IPS-20b (cell line): ENCODE results near the gene PTPRN2.

Experiments used
- H3K27ac ChIP-seq: one replicate; pipeline ENCODE4 v1.5.1; 2013; ENCODE audit warnings: low read length
- H3K27me3 ChIP-seq: 2 replicates; pipeline ENCODE4 v1.6.1; 2013; ENCODE audit warnings: mild to moderate bottlenecking, low read length, inconsistent platforms; ENCODE audit not compliant: insufficient read depth
- H3K36me3 ChIP-seq: 2 replicates; pipeline ENCODE4 v1.6.1; 2013; ENCODE audit warnings: low read depth, mild to moderate bottlenecking, inconsistent platforms, low read length, moderate library complexity; ENCODE audit not compliant: insufficient read depth
- H3K4me1 ChIP-seq: 2 replicates; pipeline ENCODE4 v1.6.1; 2013; ENCODE audit warnings: mild to moderate bottlenecking, control low read depth, inconsistent platforms, low read length, moderate library complexity; ENCODE audit not compliant: insufficient read depth
- H3K4me3 ChIP-seq: 2 replicates; pipeline ENCODE4 v1.5.1; 2013; ENCODE audit warnings: mild to moderate bottlenecking, low read length, inconsistent platforms
- H3K9ac ChIP-seq: 2 replicates; pipeline ENCODE4 v1.6.1; 2013; ENCODE audit warnings: low read depth, mild to moderate bottlenecking, inconsistent platforms, low read length, moderate library complexity
- H3K9me3 ChIP-seq: 2 replicates; pipeline ENCODE4 v1.6.1; 2013; ENCODE audit warnings: mild to moderate bottlenecking, low read depth, low read length, inconsistent platforms; ENCODE audit not compliant: insufficient read depth

The PTPRN2 gene

GRCh38 chr7:157766098-157766497 lies 821.5 kb downstream of the PTPRN2 start:
- H3K36me3 ChIP-seq: no peaks in the 10 kb centered on the region
- no peak overlapping the region for H3K27ac ChIP-seq
- no peak overlapping the region for H3K4me3 ChIP-seq
- no peaks in the 10 kb centered on the region for H3K4me1 ChIP-seq
- H3K9ac ChIP-seq: no peak overlapping the region
- no peaks in the 10 kb centered on the region for H3K27me3 ChIP-seq
- H3K9me3 ChIP-seq: peaks cover 57% of the 10 kb centered on the region

- Histone ChIP-seq H3K27me3 (no peaks in the 10 kb centered on the region), H3K9me3 (peaks cover 52% of the 10 kb centered on the region), H3K27ac (no peak overlapping the region), H3K36me3 (no peaks in the 10 kb centered on the region), H3K4me3 (no peak overlapping the region), H3K4me1 (no peaks in the 10 kb centered on the region), H3K9ac (no peak overlapping the region)
Measured at GRCh38 chr7:157764946-157765537, 822.6 kb downstream of the PTPRN2 start.

DNA sequence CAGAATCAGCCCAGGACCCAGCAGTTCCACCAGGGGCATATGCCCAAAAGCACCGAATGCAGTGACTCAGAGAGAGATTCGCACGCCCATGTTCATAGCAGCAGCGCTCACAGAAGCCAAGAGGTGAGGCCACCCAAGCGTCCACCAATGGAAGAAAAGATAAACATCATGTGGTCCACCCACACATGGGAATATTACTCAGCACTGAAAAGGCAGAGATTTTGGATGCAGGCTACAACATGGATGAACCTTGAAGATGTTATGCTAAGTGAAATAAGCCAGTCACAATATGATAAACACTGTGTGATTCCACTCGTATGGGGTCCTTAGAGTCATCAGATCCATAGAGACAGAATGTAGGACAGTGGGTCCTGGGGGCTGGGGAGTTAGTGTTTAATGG lies 823.4 kb downstream of the PTPRN2 start:
- Histone ChIP-seq H3K9me3 (peaks cover 50% of the 10 kb centered on the region), H3K4me3 (no peak overlapping the region), H3K4me1 (no peaks in the 10 kb centered on the region), H3K36me3 (no peaks in the 10 kb centered on the region), H3K9ac (no peak overlapping the region), H3K27ac (no peak overlapping the region), H3K27me3 (no peaks in the 10 kb centered on the region)

DNA sequence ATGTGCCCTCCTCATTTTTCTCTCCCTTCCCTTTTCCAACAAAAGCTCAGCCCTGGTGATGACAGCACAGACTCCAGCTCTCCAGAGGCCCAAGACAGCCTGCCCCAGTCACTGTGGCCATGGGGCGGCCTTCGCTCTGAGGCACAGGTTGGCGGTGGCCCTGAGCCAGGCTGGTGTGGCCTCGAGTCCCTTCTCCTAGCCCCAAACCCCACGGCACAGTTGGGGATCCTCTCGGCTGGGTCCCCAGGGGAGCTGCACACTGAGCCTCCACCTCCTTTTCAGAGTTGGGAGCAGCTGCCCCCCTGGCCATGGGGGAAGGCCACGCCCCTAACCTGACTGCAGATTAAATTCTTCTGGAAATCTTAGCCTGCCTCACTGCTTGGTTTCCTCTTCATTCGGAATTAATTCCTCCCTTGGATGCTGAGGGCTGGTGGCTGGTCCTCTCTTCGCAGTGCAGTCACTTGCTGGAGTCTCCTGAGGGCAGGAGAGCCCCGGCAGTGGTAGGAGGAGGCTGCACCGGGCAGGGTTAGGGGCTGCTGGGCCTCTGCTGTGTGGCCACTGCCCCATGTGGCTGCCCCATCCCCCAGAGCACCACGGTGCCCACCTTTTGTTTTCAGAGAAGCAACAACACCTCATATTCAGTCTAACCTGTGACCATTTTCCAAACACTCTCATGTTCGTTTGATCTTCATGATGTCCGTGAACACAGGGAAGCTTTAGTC lies 824.2 kb downstream of the PTPRN2 start:
- no peak overlapping the region for H3K27ac ChIP-seq
- no peaks in the 10 kb centered on the region for H3K4me1 ChIP-seq

DNA sequence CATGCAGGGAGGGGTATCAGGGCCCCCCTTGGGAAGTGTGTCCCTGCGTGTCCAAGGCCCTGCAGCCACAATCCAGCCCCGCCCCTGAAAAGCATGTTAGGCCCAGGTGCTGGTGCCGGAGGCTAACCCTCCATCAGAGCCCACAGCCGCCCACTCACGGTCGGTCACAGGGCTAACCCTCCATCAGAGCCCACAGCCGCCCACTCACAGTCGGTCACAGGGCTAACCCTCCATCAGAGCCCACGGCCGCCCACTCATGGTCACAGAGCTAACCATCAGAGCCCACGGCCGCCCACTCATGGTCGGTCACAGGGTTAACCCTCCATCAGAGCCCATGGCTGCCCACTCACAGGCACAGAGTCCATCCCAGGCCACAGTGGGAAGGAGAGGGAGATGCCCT lies 824.8 kb downstream of the PTPRN2 start:
- Histone ChIP-seq H3K27me3 (no peaks in the 10 kb centered on the region), H3K4me1 (no peaks in the 10 kb centered on the region), H3K36me3 (no peaks in the 10 kb centered on the region), H3K9me3 (peaks cover 42% of the 10 kb centered on the region), H3K27ac (no peak overlapping the region), H3K9ac (no peak overlapping the region), H3K4me3 (no peak overlapping the region)

More for the DNA sequence above, 824.2 kb downstream of the PTPRN2 start:
- no peak overlapping the region for H3K9ac ChIP-seq
- peaks cover 42% of the 10 kb centered on the region for H3K9me3 ChIP-seq
- H3K36me3 ChIP-seq: no peaks in the 10 kb centered on the region
- H3K4me3 ChIP-seq: no peak overlapping the region
- H3K27me3 ChIP-seq: no peaks in the 10 kb centered on the region

DNA sequence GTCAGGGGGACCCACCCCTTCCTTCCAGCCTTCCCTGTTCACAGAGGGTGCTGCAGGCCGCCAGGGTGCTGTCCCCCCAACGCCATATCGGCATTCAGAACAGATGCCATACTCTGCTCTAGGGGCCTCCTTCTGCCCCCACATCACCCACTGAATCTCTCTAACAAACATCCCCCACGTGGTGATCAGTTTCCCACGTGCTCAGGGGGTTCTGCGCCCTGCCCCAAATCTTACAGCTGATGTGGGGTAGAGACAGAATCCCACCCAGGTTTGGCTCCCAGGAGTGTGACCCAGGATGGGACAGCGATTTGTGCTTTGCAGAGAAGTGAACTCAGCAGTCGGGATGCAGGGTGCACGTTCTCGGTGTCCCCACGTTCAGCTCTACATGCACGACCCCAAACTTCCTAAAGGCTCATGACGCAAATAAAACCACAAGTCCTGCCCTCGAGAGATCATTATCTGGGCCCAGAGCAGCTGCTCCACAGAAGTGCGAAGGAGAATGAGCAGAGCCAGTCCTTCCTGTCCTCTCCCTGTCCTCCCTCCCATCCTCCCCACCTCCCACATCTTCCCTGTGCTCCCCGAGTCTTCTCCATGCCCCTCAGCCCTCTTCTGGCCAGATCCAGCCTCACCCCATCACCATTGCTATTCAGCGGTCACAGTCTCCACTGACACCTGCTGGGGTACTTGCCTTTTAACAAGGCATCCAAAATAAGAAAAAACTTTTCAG lies 827.5 kb downstream of the PTPRN2 start:
- H3K27me3 ChIP-seq: no peaks in the 10 kb centered on the region
- no peak overlapping the region for H3K27ac ChIP-seq
- H3K9ac ChIP-seq: no peak overlapping the region
- no peak overlapping the region for H3K4me3 ChIP-seq
- no peaks in the 10 kb centered on the region for H3K4me1 ChIP-seq
- H3K36me3 ChIP-seq: no peaks in the 10 kb centered on the region
- peaks cover 43% of the 10 kb centered on the region for H3K9me3 ChIP-seq

GRCh38 chr7:157759246-157759805 lies 828.3 kb downstream of the PTPRN2 start:
- Histone ChIP-seq H3K4me3 (no peak overlapping the region), H3K9ac (no peak overlapping the region), H3K27me3 (no peaks in the 10 kb centered on the region), H3K9me3 (peaks cover 38% of the 10 kb centered on the region), H3K27ac (no peak overlapping the region), H3K36me3 (no peaks in the 10 kb centered on the region), H3K4me1 (no peaks in the 10 kb centered on the region)

- no peaks in the 10 kb centered on the region for H3K4me1 ChIP-seq
- H3K9ac ChIP-seq: no peak overlapping the region
- no peaks in the 10 kb centered on the region for H3K27me3 ChIP-seq
- H3K36me3 ChIP-seq: no peaks in the 10 kb centered on the region
- H3K9me3 ChIP-seq: peaks cover 36% of the 10 kb centered on the region
- no peak overlapping the region for H3K27ac ChIP-seq
- no peak overlapping the region for H3K4me3 ChIP-seq
Measured at GRCh38 chr7:157758468-157759245, 829.0 kb downstream of the PTPRN2 start.

- Histone ChIP-seq H3K4me3 (no peak overlapping the region), H3K9ac (no peak overlapping the region), H3K9me3 (peaks cover 40% of the 10 kb centered on the region), H3K27me3 (no peaks in the 10 kb centered on the region), H3K36me3 (no peaks in the 10 kb centered on the region), H3K4me1 (no peaks in the 10 kb centered on the region), H3K27ac (no peak overlapping the region)
Measured at GRCh38 chr7:157757776-157758467, 829.7 kb downstream of the PTPRN2 start.

DNA sequence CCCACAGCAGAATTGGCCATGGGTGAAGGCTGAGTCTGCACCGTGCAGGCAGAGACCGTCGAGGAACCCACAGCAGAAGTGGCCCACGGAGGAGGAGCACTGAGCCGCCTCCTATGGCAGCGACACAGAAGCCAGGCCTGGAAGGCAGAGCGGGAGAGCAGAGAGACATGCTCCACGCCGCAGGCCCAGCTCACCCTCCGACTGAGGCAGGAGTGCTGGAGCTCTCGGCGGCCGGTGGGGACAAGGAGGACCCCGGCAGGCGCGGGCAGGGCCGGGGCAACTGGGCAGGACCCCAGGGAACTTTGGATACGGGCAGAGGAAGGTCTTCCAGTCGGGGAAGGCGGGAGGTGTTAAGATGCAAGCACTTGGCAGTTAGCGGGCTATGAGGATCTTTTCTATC lies 830.4 kb downstream of the PTPRN2 start:
- H3K4me1 ChIP-seq: no peaks in the 10 kb centered on the region
- no peak overlapping the region for H3K4me3 ChIP-seq
- H3K27me3 ChIP-seq: no peaks in the 10 kb centered on the region
- H3K36me3 ChIP-seq: no peaks in the 10 kb centered on the region
- H3K27ac ChIP-seq: no peak overlapping the region
- H3K9ac ChIP-seq: no peak overlapping the region
- peaks cover 42% of the 10 kb centered on the region for H3K9me3 ChIP-seq

DNA sequence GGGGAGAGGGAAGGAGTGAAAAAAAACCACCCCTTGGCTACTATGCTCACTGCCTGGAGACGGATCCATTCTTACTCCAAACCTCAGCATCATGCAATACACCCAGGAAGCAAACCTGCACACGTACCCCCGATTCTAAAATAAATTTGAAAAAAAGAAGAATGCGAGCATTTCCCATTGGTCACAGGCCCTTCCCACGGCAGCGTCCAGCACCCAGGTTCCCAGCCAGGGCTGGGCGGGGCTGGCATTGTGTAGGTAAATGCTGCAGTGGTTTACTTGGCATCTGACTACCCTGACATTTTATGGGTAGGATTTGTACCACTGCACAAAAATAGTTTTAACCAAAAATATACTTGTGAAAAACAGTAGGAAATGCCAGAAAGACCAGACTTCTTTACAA lies 831.9 kb downstream of the PTPRN2 start:
- Histone ChIP-seq H3K9ac (no peak overlapping the region), H3K36me3 (no peaks in the 10 kb centered on the region), H3K4me3 (no peak overlapping the region), H3K4me1 (no peaks in the 10 kb centered on the region), H3K9me3 (peaks cover 48% of the 10 kb centered on the region), H3K27ac (no peak overlapping the region), H3K27me3 (no peaks in the 10 kb centered on the region)
